CD4-positive, alpha-beta T cell treated with Interleukin-4 for 4 hours (primary cell): ENCODE results near the gene FAM124B.

Experiments
- DNase-seq: peaks from one replicate; pipeline ENCODE4 v3.0.0-alpha.2; 2020

FAM124B gene

GRCh38 chr2:224333726-224334482, 68.0 kb downstream of the FAM124B start:
- DNase-seq, result no peak

GRCh38 chr2:224331698-224332097, 70.2 kb downstream of the FAM124B start:
- no peak for DNase-seq

GRCh38 chr2:224328798-224329197, 73.1 kb downstream of the FAM124B start:
- DNase-seq, result no peak
